AG09309 (cell line): ENCODE results near the gene PDE9A.
A peak's percentile ranks its signal among the peaks of the same experiment; 100 is the strongest.

Experiments
- DNase-seq: peaks from one replicate; pipeline ENCODE4 v3.0.0-alpha.2; 2010; ENCODE audit warnings: low read depth
- H3K4me3 ChIP-seq: 2 replicates; pipeline ENCODE4 v1.5.1; 2011; ENCODE audit warnings: mild to moderate bottlenecking, low read depth, low read length, moderate library complexity; ENCODE audit not compliant: control insufficient read depth
- TF ChIP-seq, protein P1 (sequence below): IDR thresholded peaks from 2 replicates; pipeline ENCODE4 v1.5.1; 2011; ENCODE audit warnings: mild to moderate bottlenecking, low read depth, low read length, inconsistent platforms; ENCODE audit not compliant: insufficient read depth, control insufficient read depth; ENCODE audit errors: missing control alignments

The PDE9A gene

DNA sequence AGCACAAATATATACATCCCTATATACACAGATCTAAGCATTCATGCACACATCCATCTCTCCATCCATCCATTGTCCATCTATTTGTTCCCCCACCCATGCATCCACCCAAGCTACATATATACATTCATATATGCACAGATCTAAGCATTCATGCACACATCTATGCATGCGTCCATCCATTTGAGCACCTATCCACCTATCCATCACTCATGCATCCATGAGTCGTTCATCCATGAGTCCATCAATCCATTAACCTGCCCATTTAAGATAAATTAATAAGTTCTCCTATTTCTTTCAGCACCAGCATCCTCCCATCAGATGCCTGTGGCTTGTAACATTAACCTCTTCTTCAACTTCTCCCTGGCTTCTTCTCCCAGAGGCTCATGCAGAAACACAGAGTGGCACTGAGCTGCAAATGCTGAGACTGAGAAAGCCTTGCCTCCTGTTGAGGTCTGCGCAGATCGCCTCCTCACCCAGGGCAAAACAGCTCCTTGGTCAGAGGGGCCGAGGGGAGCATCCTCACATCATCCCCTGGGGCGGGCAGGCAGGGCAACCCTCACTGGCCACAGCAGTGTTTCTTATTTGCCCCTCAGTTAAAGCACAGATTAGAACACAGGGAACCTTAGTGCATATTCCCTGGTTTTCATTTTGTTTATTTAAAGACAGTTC, 17.4 kb upstream of the PDE9A start:
- no peak overlapping the region for H3K4me3 ChIP-seq
- DNase-seq, result no peak
- TF ChIP-seq, protein P1, sequence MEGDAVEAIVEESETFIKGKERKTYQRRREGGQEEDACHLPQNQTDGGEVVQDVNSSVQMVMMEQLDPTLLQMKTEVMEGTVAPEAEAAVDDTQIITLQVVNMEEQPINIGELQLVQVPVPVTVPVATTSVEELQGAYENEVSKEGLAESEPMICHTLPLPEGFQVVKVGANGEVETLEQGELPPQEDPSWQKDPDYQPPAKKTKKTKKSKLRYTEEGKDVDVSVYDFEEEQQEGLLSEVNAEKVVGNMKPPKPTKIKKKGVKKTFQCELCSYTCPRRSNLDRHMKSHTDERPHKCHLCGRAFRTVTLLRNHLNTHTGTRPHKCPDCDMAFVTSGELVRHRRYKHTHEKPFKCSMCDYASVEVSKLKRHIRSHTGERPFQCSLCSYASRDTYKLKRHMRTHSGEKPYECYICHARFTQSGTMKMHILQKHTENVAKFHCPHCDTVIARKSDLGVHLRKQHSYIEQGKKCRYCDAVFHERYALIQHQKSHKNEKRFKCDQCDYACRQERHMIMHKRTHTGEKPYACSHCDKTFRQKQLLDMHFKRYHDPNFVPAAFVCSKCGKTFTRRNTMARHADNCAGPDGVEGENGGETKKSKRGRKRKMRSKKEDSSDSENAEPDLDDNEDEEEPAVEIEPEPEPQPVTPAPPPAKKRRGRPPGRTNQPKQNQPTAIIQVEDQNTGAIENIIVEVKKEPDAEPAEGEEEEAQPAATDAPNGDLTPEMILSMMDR, result no peak

DNA sequence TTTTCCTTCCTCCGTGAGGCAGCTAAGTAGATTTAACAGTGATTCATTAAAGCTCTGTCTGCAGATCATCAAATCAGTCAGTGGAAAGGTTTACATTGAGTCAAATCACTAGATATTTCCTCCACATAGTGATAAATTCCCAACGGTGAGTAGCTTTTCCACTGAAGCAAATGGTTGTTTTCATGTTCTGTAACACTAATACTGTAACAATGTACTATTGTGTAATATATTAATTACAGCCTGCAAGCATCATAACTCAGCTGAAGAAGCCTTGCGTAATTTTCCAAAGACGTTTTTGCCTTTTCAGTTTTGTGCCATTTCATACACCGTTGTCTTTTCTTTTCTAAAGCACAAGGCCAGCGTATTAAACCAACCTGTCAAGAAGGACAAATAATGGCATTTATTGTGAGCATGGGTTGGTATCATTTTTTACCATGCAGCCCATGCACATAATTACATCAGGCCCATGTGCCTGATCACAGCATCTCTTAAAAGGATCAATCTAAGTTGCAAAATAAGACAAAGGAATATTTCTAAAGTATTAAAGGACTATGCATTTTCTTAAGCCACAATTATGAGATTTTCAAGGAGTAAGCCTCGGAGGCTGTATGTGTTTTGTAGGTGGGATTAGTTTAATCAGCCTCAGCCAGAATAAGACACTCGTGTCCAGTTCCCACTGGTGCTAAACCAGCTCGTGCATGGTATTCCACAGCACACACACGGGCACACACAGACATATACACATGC, 16.7 kb upstream of the PDE9A start:
- peak; percentile 73 for DNase-seq
- no peak overlapping the region for H3K4me3 ChIP-seq
- TF ChIP-seq, protein P1, result no peak

GRCh38 chr21:42637267-42638041, 16.0 kb upstream of the PDE9A start:
- no peak for DNase-seq
- TF ChIP-seq, protein P1, result no peak
- no peak overlapping the region for H3K4me3 ChIP-seq

GRCh38 chr21:42638266-42638863, 15.1 kb upstream of the PDE9A start:
- no peak for DNase-seq

DNA sequence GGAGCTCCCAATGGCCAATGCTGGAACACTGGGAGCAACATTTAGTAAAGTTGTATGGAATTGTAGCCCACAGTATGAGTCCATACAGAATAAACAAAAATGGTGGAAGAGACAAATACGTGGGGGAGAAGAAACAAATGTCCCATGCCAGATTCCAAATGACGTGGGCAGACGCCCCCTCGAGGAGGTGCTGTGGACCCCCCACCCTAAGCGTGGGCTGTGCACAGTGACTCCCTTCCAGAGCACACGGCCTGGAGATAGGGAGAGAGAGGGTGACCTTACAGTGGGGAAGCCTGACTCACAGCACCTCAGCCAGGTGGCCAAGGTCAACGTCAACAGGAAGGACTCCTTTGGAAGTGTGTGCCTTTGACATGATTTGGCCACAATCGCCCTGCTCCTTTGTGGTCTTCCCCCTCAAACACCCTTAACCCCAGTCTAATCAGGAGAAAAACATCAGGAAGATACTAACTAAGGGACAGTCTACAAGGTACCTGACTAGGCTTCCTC, 13.7 kb upstream of the PDE9A start:
- TF ChIP-seq, protein P1, result no peak
- DNase-seq, result no peak

More at GRCh38 chr21:42638266-42638863, 15.1 kb upstream of the PDE9A start:
- TF ChIP-seq, protein P1, result no peak
- no peak overlapping the region for H3K4me3 ChIP-seq

DNA sequence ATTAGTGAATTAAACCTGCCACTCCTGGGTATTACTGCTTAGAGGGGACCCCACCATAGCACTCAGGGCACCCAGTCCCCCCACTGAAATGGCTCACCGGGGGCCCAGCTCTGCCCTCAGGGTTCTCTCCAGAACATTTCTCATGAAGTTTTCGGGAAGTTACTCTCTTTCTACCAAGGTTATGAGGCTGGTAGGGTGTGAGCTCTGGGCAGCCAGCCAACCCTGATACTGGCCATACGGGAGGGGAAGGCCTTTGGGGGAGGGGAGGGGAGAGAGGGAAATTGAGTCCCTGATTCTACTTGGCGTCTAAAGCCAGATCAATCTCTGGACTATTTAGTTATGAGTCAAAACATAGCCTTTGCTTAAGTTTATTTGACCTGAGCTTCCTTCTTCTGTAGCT, 12.9 kb upstream of the PDE9A start:
- H3K4me3 ChIP-seq, result no peak overlapping the region
- TF ChIP-seq, protein P1, result no peak
- no peak for DNase-seq

More for the DNA sequence above, 13.7 kb upstream of the PDE9A start:
- no peak overlapping the region for H3K4me3 ChIP-seq
